ENCODE results near the gene NAXD.
"Not testable (repeated sequence)": the region's sequence is repeated elsewhere in the genome, so short reads cannot be mapped to it uniquely, and the experiment has no call there.

DNA sequence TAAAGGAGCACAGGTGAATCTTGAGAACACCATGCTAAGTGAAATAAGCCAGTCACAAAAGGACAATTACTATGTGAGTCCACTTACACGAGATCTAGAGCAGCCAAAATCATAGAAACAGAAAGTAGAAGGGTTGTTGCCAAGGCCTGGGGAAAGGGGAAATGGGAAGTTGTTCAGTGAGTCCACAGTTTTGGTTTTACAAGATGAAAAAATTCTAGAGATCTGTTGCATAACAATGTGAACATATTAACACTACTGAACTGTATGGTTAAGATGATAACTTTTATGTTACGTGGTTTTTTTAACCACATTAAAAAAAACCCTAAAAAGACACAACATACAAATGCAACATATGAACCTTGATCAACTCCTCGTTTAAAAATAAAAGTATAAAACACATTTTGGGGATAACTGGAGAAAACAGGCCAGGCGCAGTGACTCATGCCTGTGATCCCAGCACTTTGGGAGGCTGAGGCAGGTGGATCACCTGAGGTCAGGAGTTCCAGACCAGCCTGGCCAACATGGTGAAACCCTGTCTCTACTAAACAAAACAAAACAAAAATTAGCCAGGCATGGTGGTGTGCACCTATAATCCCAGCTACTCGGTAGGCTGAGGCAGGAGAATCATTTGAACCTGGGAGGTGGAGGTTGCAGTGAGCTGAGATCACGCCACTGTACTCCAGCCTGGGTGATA, 43.0 kb downstream of the NAXD start:
- TF ChIP-seq POLR2A, EP300 (IDR thresholded peaks at IDR 0.05): not testable (repeated sequence)
- TF ChIP-seq, protein P1, sequence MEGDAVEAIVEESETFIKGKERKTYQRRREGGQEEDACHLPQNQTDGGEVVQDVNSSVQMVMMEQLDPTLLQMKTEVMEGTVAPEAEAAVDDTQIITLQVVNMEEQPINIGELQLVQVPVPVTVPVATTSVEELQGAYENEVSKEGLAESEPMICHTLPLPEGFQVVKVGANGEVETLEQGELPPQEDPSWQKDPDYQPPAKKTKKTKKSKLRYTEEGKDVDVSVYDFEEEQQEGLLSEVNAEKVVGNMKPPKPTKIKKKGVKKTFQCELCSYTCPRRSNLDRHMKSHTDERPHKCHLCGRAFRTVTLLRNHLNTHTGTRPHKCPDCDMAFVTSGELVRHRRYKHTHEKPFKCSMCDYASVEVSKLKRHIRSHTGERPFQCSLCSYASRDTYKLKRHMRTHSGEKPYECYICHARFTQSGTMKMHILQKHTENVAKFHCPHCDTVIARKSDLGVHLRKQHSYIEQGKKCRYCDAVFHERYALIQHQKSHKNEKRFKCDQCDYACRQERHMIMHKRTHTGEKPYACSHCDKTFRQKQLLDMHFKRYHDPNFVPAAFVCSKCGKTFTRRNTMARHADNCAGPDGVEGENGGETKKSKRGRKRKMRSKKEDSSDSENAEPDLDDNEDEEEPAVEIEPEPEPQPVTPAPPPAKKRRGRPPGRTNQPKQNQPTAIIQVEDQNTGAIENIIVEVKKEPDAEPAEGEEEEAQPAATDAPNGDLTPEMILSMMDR (IDR thresholded peaks at IDR 0.05): not testable (repeated sequence)

All from upper lobe of left lung (tissue), 4 donors.